ENCODE data around the gene CFI.

DNA sequence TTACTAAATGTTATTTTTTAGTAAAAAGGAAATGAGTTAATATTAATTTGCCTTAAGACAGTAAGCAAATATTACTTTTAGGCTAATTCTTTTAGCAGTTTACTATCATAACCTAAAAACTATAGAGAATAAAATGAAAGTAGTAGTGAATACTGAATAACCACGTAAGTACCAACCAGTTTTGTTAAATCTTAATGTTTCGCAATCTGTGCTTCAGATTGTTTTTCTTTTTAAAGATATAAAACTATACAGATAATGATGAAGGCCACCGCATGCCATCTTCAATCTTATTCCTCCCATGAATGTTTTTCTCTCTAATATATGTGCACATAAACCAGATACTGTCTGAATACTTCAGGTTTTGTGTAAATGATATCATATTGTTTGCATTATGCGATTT is 32.0 kb upstream of the CFI start:
- TF ChIP-seq POLR2A (IDR thresholded peaks at IDR 0.05; ENCODE audit: low read depth, low read length) (no peak), POLR2AphosphoS5 (IDR thresholded peaks at IDR 0.05; ENCODE audit: low read depth, low read length) (no peak), TAF1 (IDR thresholded peaks at IDR 0.05; ENCODE audit: borderline replicate concordance, low read depth, low read length) (no peak)

Measured in GM12892 (cell line).